Naive thymus-derived CD4-positive, alpha-beta T cell (primary cell): Measurements from ENCODE around the gene FARP1. TPM values are rescaled to one million over a fixed set of nuclear protein-coding genes. Genes with fewer than 3 reads are reported as not detected.

Experiments
- ATAC-seq: fragments of 150-1000 bp; cut with Tn5 transposase; 2 replicates; pipeline ENCODE4 v1.10.0; 2021; ENCODE audit warnings: mild to moderate bottlenecking, moderate library complexity
- CTCF ChIA-PET: fragments of 350-600 bp; sonication (Branson Sonifier 250); formaldehyde crosslinking; loops from one replicate; lab custom pipeline; 2021; ENCODE audit warnings: antibody characterized with exemption; lab: Charles Lee
- POLR2A ChIA-PET: fragments of 350-600 bp; sonication (Branson Sonifier 250); formaldehyde crosslinking; loops from one replicate; lab custom pipeline; 2021; ENCODE audit warnings: antibody characterized with exemption, inconsistent platforms; lab: Charles Lee
- DNase-seq, 9 donors: peaks; one replicate each; pipeline versions ENCODE4 v3.0.0 to v3.0.0-alpha.2; 2020 to 2022; ENCODE audit warnings: mixed read lengths in 1 of 9
- H3K27ac ChIP-seq: one replicate; pipeline ENCODE4 v1.7.0; 2013; ENCODE audit warnings: mild to moderate bottlenecking, low read depth, low read length, moderate library complexity
- H3K27me3 ChIP-seq, 2 donors: one replicate each; pipeline ENCODE4 v1.7.0; 2013; ENCODE audit warnings: low read length in 2 of 2, mild to moderate bottlenecking in 2 of 2, moderate library complexity in 2 of 2; ENCODE audit not compliant: control insufficient read depth in 2 of 2, insufficient read depth in 2 of 2
- H3K36me3 ChIP-seq, 3 experiments: 1 replicate in 2 of 3; 2 replicates in 1 of 3; pipeline ENCODE4 v1.7.0; 2013; ENCODE audit warnings: low read length in 3 of 3, mild to moderate bottlenecking in 3 of 3, moderate library complexity in 1 of 3; ENCODE audit not compliant: insufficient read depth in 3 of 3, control insufficient read depth in 2 of 3
- H3K4me1 ChIP-seq, 2 donors: one replicate each; pipeline ENCODE4 v1.7.0; 2013; ENCODE audit warnings: low read length in 2 of 2, mild to moderate bottlenecking in 2 of 2, moderate library complexity in 1 of 2; ENCODE audit not compliant: control insufficient read depth in 2 of 2, insufficient read depth in 2 of 2
- H3K4me3 ChIP-seq: 2 replicates; pipeline ENCODE4 v1.7.0; 2013; ENCODE audit warnings: mild to moderate bottlenecking, low read length
- H3K9me3 ChIP-seq, 3 experiments: 1 replicate in 2 of 3; 2 replicates in 1 of 3; pipeline ENCODE4 v1.7.0; 2013; ENCODE audit warnings: low read length in 3 of 3; ENCODE audit not compliant: control insufficient read depth in 2 of 3
- H3K27ac Mint-ChIP-seq, 9 donors: one replicate each; pipeline ENCODE4 v1.8.0; 2020 to 2022; ENCODE audit warnings: mixed read lengths in 9 of 9, mild to moderate bottlenecking in 8 of 9, moderate library complexity in 5 of 9, inconsistent platforms in 2 of 9
- H3K27me3 Mint-ChIP-seq, 5 donors: one replicate each; pipeline ENCODE4 v1.8.0; 2021 to 2022; ENCODE audit warnings: mixed read lengths in 5 of 5, mild to moderate bottlenecking in 1 of 5
- H3K36me3 Mint-ChIP-seq, 5 donors: one replicate each; pipeline ENCODE4 v1.8.0; 2020 to 2022; ENCODE audit warnings: mixed read lengths in 5 of 5, mild to moderate bottlenecking in 3 of 5, inconsistent platforms in 1 of 5
- H3K4me1 Mint-ChIP-seq, 7 donors: one replicate each; pipeline ENCODE4 v1.8.0; 2020 to 2022; ENCODE audit warnings: mixed read lengths in 7 of 7, mild to moderate bottlenecking in 3 of 7, inconsistent platforms in 1 of 7
- H3K4me3 Mint-ChIP-seq, 10 donors: one replicate each; pipeline ENCODE4 v1.8.0; 2020 to 2022; ENCODE audit warnings: mild to moderate bottlenecking in 10 of 10, mixed read lengths in 10 of 10, moderate library complexity in 6 of 10, inconsistent platforms in 2 of 10
- H3K9me3 Mint-ChIP-seq, 11 donors: one replicate each; pipeline ENCODE4 v1.8.0; 2020 to 2022; ENCODE audit warnings: mixed read lengths in 11 of 11, mild to moderate bottlenecking in 4 of 11, inconsistent platforms in 1 of 11, moderate library complexity in 1 of 11
- intact Hi-C, 2 donors: fragments of 100-400 bp; cut with micrococcal nuclease; formaldehyde crosslinking; loops; one replicate each; pipeline ENCODE4 v1.15.1; 2023
- microRNA-seq: library from miRNA; unstranded; fragments of <30 nt; microRNA quantifications from one replicate; pipeline ENCODE4 v1.2.0, GENCODE V29; 2022; ENCODE audit warnings: borderline microRNAs expressed
- polyA plus RNA-seq, 2 donors: library from polyadenylated mRNA; unstranded; fragments of 300-500 nt; fragmentation: Illumina TruSeq; gene quantifications; one replicate each; pipeline ENCODE4 v1.2.3, GENCODE V29; 2021
- total RNA-seq, 6 experiments: library from RNA in 5 of 6; stranded (reverse) in 5 of 6; gene quantifications; 1 replicate in 5 of 6; 2 replicates in 1 of 6; pipeline ENCODE4 v1.2.3 and lab custom pipeline; 2021 to 2026

Gene FARP1
- total and polyA plus RNA-seq, 7 experiments from 2014 or later, result 0.19 to 1.1 (median 0.60) TPM

GRCh38 chr13:98503175-98504028, 360.5 kb downstream of the FARP1 start:
- no peak overlapping the region for H3K27ac ChIP-seq
- Mint-ChIP-seq H3K4me1 (peaks cover 57 to 94% (median 85%) of the 10 kb centered on the region in 7 donors), H3K27me3 (no peaks in the 10 kb centered on the region), H3K9me3 (no peaks in the 10 kb centered on the region), H3K36me3 (peaks cover 0 to 27% (median 0%) of the 10 kb centered on the region in 5 donors), H3K4me3 (peak overlapping the region in 2 of 10 donors; percentile 0 to 21), H3K27ac (peak overlapping the region in 7 of 9 donors; percentile 10 to 73 (median 44))
- ChIA-PET POLR2A (interaction anchor here (0.6 to 1.0 kb wide), 2 partner anchors 17 to 1270 kb away, joined by 3 read pairs; no protein-coding TSS in a partner anchor), CTCF (no interaction called here)
- H3K9me3 ChIP-seq, result no peaks in the 10 kb centered on the region
- intact Hi-C loops, result loop anchor here in 1 of 2 donors (2.0 kb wide), 1 partner anchor 27 kb away; no protein-coding TSS in a partner anchor
- peaks cover 23 to 29% of the 10 kb centered on the region in 2 donors for H3K4me1 ChIP-seq
- ATAC-seq, result no peak
- H3K36me3 ChIP-seq, result peaks cover 0 to 19% (median 0%) of the 10 kb centered on the region in 3 experiments
- DNase-seq, result no peak
- no peaks in the 10 kb centered on the region for H3K27me3 ChIP-seq
- no peak overlapping the region for H3K4me3 ChIP-seq

GRCh38 chr13:98504029-98504351, 361.1 kb downstream of the FARP1 start:
- H3K4me1 Mint-ChIP-seq, result peaks cover 62 to 97% (median 89%) of the 10 kb centered on the region in 7 donors
- H3K36me3 ChIP-seq, result peaks cover 0 to 16% (median 0%) of the 10 kb centered on the region in 3 experiments
- no peaks in the 10 kb centered on the region for H3K27me3 ChIP-seq
- H3K27me3 Mint-ChIP-seq, result no peaks in the 10 kb centered on the region
- peak overlapping the region in 7 of 9 donors; percentile 10 to 79 (median 67) for H3K27ac Mint-ChIP-seq
- ChIA-PET POLR2A (interaction anchor here (0.6 kb wide), 1 partner anchor 1270 kb away, joined by 3 read pairs; no protein-coding TSS in a partner anchor), CTCF (no interaction called here)
- no peak for DNase-seq
- peaks cover 26 to 29% of the 10 kb centered on the region in 2 donors for H3K4me1 ChIP-seq
- no peak for ATAC-seq
- intact Hi-C loops, result loop anchor here in 1 of 2 donors (2.0 kb wide), 1 partner anchor 27 kb away; no protein-coding TSS in a partner anchor
- H3K4me3 Mint-ChIP-seq, result peak overlapping the region in 3 of 10 donors; percentile 0 to 40 (median 21)
- peaks cover 0 to 26% (median 0%) of the 10 kb centered on the region in 5 donors for H3K36me3 Mint-ChIP-seq
- no peaks in the 10 kb centered on the region for H3K9me3 Mint-ChIP-seq
- H3K9me3 ChIP-seq, result no peaks in the 10 kb centered on the region
- H3K4me3 ChIP-seq, result no peak overlapping the region
- no peak overlapping the region for H3K27ac ChIP-seq

DNA sequence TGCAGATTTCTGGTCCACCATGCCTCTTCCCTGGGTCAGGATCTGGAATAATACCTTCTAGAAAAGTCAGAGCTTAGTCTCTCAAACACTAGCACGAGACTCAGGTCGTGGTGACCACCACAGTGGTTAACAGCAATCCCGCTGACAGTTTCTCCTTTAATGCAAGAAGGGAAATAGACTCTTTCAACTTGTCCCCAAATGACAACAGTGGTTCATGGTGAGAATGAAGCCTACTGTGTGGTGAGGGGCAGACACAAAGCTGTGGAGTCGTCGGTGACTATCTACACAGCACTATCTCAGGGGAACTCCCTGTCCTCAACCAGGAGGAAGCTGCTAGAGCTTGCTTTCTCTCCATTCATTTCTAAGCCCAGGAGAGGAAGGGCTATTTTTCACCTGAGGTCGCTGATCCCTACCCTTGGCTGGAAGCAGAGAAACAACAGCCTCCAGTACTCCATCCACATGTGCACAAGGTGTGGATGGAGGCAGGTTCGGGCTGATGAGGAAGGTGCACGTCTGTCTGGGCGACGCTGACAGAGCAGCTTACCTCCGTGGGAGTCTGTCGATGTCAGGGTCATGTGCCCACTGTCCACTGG, 361.6 kb downstream of the FARP1 start:
- Mint-ChIP-seq H3K4me1 (peaks cover 64 to 97% (median 94%) of the 10 kb centered on the region in 7 donors), H3K27me3 (no peaks in the 10 kb centered on the region), H3K4me3 (peak overlapping the region in 5 of 10 donors; percentile 0 to 37 (median 21)), H3K36me3 (peaks cover 0 to 26% (median 0%) of the 10 kb centered on the region in 5 donors), H3K9me3 (no peaks in the 10 kb centered on the region), H3K27ac (peak overlapping the region in 7 of 9 donors; percentile 10 to 79 (median 27))
- intact Hi-C loops, result loop anchor here in 1 of 2 donors (2.0 kb wide), 1 partner anchor 28 kb away; no protein-coding TSS in a partner anchor
- H3K4me3 ChIP-seq, result no peak overlapping the region
- DNase-seq (no peak), ATAC-seq (peak; percentile 61)
- POLR2A ChIA-PET, result no interaction called here
- no peaks in the 10 kb centered on the region for H3K27me3 ChIP-seq
- no peaks in the 10 kb centered on the region for H3K9me3 ChIP-seq
- H3K4me1 ChIP-seq, result peaks cover 30 to 33% of the 10 kb centered on the region in 2 donors
- CTCF ChIA-PET, result interaction anchor here (1.1 kb wide), 1 partner anchor 149 kb away, joined by 3 read pairs; no protein-coding TSS in a partner anchor
- H3K36me3 ChIP-seq, result peaks cover 0 to 13% (median 0%) of the 10 kb centered on the region in 3 experiments
- no peak overlapping the region for H3K27ac ChIP-seq

Small RNAs within 50 kb of the gene (microRNA-seq; reads per million reads assigned to microRNA genes)
- gene MIR3170, result not detected

Other genes starting within 250 kb of the FARP1 start
- 100 to 1,000 TPM in 1 of 5 experiments, 10 to 100 TPM in 4; 61.1 to 115 (median 83.3) TPM for gene IPO5, start 189.4 kb upstream of the FARP1 start, total RNA-seq
- 10 to 100 TPM; 32.2 to 49.9 TPM for gene IPO5, start 189.4 kb upstream of the FARP1 start, polyA plus RNA-seq
- gene RNF113B, start 34.2 kb downstream of the FARP1 start, total RNA-seq, result not detected
- not detected for gene RNF113B, start 34.2 kb downstream of the FARP1 start, polyA plus RNA-seq